GM12892 (cell line): Measurements from ENCODE around the gene BAZ2B.

ENCODE experiments used
- POLR2A ChIP-seq: IDR thresholded peaks from 2 replicates; pipeline ENCODE4 v1.6.1; 2011; ENCODE audit warnings: low read depth, low read length, control low read depth
- POLR2AphosphoS5 ChIP-seq: IDR thresholded peaks from 2 replicates; pipeline ENCODE4 v1.6.1; 2011; ENCODE audit warnings: low read depth, low read length, control low read depth
- TAF1 ChIP-seq: IDR thresholded peaks from 2 replicates; pipeline ENCODE4 v1.6.1; 2011; ENCODE audit warnings: low read depth, mild to moderate bottlenecking, control low read depth, low read length, borderline replicate concordance

- TF ChIP-seq POLR2AphosphoS5 (no peak), POLR2A (no peak), TAF1 (no peak)
Measured at GRCh38 chr2:159585622-159586021, 30.7 kb downstream of the BAZ2B start.
